Liver (tissue), 3 donors: ENCODE results near the gene ZYX.

Source experiments
- ATF3 ChIP-seq: IDR thresholded peaks from 2 replicates; pipeline ENCODE4 v1.6.1; 2016; ENCODE audit warnings: antibody characterized with exemption
- CTCF ChIP-seq: fragments of 150-350 bp; IDR thresholded peaks from 2 replicates; pipeline ENCODE4 v1.5.1; 2017; ENCODE audit warnings: improper control_type of control experiment, low read depth, low read length; ENCODE audit not compliant: missing input control
- EGR1 ChIP-seq, 2 donors: IDR thresholded peaks; 2 replicates each; pipeline ENCODE4 v1.6.1; 2016 to 2018; ENCODE audit warnings: antibody characterized with exemption in 2 of 2, low read depth in 2 of 2
- FOXA1 ChIP-seq: IDR thresholded peaks from 2 replicates; pipeline ENCODE4 v1.6.1; 2016; ENCODE audit warnings: antibody characterized with exemption
- GABPA ChIP-seq, 2 donors: IDR thresholded peaks in 1 of 2; conservative IDR thresholded peaks in 1 of 2; 2 replicates each; pipeline ENCODE4 v1.6.1; 2016; ENCODE audit warnings: antibody characterized with exemption in 2 of 2, mild to moderate bottlenecking in 1 of 2, moderate library complexity in 1 of 2
- MAX ChIP-seq: IDR thresholded peaks from 2 replicates; pipeline ENCODE4 v1.6.1; 2016; ENCODE audit warnings: antibody characterized with exemption
- REST ChIP-seq: IDR thresholded peaks from 2 replicates; pipeline ENCODE4 v1.6.1; 2016; ENCODE audit warnings: antibody characterized with exemption, mild to moderate bottlenecking
- SP1 ChIP-seq: IDR thresholded peaks from 2 replicates; pipeline ENCODE4 v1.6.1; 2018; ENCODE audit warnings: antibody characterized with exemption, mild to moderate bottlenecking
- TAF1 ChIP-seq: conservative IDR thresholded peaks from 2 replicates; pipeline ENCODE4 v1.6.1; 2016; ENCODE audit warnings: antibody characterized with exemption, mild to moderate bottlenecking
- YY1 ChIP-seq: IDR thresholded peaks from 2 replicates; pipeline ENCODE4 v1.6.1; 2016; ENCODE audit warnings: antibody characterized with exemption, mild to moderate bottlenecking
- donor health status: healthy.
- donor health status: healthy.

- TF ChIP-seq CTCF = no peak
- no peak for TF ChIP-seq SP1
- no peak for TF ChIP-seq REST
- no peak for TF ChIP-seq FOXA1
- TF ChIP-seq EGR1 (IDR thresholded peaks at IDR 0.05; ENCODE audit: low read depth in 2 of 2) = no peak
- TF ChIP-seq YY1 = no peak
- TF ChIP-seq MAX = no peak
- TF ChIP-seq TAF1 = no peak
- TF ChIP-seq ATF3 = no peak
- TF ChIP-seq GABPA (IDR thresholded peaks at IDR 0.05 in 1 of 2, conservative IDR thresholded peaks at IDR 0.05 in 1 of 2) = no peak
Observed at GRCh38 chr7:143359771-143360353, 21.3 kb upstream of the ZYX start.
